ENCODE data around the gene SAMD3.
"Not testable (repeated sequence)": the region's sequence is repeated elsewhere in the genome, so short reads cannot be mapped to it uniquely, and the experiment has no call there.

The SAMD3 gene

DNA sequence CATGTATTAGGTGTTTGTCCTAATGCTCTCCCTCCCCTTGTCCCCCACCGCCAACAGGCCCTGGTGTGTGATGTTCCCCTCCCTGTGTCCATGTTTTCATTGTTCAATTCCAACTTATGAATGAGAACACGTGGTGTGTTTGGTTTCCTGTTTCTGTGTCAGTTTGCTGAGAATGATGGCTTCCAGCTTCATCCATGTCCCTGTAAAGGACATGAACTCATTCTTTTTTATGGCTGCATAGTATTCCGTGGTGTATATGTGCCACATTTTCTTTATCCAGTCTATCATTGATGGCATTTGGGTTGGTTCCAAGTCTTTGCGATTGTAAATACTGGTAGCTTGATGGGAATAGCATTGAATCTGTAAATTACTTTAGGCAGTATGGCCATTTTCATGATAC, 52.6 kb downstream of the SAMD3 start:
- not testable (repeated sequence) for DNase-seq

DNA sequence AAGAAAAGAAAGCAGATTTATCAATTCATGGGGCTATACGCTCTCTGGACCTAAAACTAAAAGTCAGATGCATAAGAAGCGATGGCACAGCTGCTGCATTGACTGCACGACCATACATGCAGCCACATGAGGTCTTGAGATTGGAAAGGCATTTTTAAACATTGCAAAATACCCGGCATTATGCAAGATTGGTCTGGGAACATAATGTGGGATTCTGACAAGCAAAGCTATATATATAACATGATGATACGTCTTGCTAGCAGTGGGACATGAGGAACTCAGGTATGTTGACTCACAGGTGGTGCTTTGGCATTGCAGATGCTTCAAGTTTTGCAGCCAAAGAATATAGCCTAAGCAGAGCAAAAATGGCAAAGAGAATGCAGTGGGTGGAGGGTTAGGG, 55.1 kb downstream of the SAMD3 start:
- no peak for DNase-seq

GRCh38 chr6:130164251-130164650, 58.5 kb downstream of the SAMD3 start:
- DNase-seq: no peak

DNA sequence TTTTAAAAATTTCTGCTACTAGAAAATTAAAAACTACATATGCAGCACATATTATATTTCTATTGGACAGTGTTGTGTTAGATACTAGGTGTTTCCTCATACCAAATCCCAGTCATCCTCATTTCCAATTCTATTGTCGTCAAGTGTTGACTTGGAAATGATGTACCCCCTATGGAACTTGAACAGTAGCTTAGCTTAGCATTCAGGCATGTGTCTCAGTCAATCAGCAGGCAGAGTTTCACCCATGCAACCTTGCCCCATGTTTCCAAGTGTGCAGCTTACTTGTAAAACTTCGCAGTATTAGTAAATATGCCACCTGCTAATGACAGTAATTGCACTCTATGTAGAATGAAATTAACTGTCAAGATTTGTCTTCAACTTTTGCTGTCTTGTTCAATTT, 59.5 kb downstream of the SAMD3 start:
- DNase-seq: no peak

GRCh38 chr6:130162421-130162820, 60.3 kb downstream of the SAMD3 start:
- DNase-seq: no peak

GRCh38 chr6:130161683-130162404, 60.9 kb downstream of the SAMD3 start:
- no peak for DNase-seq

- DNase-seq: no peak
Observed at GRCh38 chr6:130159956-130160355, 62.8 kb downstream of the SAMD3 start.

GRCh38 chr6:130158548-130158947, 64.2 kb downstream of the SAMD3 start:
- no peak for DNase-seq

DNA sequence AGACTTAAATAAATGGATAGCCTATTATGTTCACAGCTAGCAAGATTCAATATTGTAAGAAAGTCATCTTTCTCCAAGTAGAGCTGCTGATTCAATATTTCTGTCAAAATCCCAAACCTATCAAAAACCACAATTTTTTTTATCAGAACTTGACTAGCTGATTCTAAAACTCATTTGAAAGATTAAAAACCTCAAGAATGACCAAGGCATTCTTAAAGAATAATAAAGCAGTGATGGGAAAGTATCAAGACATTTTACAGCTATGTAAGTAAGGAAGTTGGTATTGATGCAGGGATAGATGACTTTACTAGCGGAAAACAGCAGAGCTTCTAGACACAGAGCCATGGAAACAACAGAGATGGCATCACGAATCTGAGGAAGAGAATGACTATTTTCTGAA, 64.7 kb downstream of the SAMD3 start:
- DNase-seq: no peak

GRCh38 chr6:130156908-130157307, 65.8 kb downstream of the SAMD3 start:
- DNase-seq: no peak

- no peak for DNase-seq
Observed at GRCh38 chr6:130152908-130153510, 69.7 kb downstream of the SAMD3 start.

DNA sequence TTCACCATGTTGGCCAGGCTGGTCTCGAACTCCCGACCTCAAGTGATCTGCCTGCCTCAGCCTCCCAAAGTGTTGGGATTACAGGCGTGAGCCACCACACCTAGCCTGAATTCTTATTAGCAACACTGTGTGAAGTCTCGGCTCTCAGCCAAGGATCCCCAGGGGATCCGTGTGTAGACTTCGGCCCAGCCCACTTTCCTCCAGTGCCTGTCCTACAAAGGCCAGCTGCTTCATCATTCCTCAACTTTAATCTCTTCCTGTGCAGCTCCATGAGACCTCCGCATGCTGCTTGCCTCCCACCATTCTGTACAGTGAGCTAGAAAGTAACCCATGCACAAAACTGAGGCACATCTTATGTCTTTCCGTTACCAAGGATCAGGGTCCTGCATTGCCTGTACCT, 71.8 kb downstream of the SAMD3 start:
- no peak for DNase-seq

DNA sequence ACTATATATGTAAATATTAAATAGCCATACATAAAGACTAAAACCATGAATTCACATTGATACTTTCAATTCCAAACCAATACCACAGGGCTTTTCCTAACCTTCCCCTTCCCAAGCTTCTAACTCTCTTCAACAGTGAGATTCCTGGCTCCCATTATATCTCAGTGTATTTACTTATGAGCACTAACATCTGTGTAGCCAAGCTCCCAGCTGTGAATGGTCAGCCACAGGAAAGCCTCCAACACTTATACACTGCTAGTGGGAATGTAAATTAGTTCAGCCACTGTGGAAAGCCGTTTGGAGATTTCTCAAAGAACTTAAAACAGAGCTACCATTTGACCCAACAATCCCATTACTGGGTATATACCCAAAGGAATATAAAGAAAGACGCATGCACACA, 73.7 kb downstream of the SAMD3 start:
- not testable (repeated sequence) for DNase-seq

GRCh38 chr6:130148181-130148580, 74.6 kb downstream of the SAMD3 start:
- DNase-seq: no peak

GRCh38 chr6:130147111-130147510, 75.6 kb downstream of the SAMD3 start:
- DNase-seq: no peak

GRCh38 chr6:130143709-130144108, 79.0 kb downstream of the SAMD3 start:
- DNase-seq: peak; percentile 62

GRCh38 chr6:130140084-130140483, 82.7 kb downstream of the SAMD3 start:
- DNase-seq: no peak

DNA sequence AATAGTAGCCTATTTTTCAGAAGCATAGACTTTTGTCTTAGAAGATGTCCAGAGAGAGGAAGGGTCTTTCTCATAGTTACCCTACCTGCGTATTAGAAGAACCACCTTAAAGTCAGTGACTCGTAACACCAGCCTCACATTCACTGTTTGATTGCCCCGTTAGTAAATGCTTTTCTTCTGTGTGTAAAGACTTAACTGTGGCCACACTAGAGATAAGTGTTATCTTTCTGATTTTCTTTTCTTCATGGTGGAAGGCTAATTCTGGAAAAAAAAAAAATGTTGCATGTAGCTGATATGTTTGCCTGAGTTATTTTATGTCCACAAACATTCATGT, 83.9 kb downstream of the SAMD3 start:
- DNase-seq: no peak

DNA sequence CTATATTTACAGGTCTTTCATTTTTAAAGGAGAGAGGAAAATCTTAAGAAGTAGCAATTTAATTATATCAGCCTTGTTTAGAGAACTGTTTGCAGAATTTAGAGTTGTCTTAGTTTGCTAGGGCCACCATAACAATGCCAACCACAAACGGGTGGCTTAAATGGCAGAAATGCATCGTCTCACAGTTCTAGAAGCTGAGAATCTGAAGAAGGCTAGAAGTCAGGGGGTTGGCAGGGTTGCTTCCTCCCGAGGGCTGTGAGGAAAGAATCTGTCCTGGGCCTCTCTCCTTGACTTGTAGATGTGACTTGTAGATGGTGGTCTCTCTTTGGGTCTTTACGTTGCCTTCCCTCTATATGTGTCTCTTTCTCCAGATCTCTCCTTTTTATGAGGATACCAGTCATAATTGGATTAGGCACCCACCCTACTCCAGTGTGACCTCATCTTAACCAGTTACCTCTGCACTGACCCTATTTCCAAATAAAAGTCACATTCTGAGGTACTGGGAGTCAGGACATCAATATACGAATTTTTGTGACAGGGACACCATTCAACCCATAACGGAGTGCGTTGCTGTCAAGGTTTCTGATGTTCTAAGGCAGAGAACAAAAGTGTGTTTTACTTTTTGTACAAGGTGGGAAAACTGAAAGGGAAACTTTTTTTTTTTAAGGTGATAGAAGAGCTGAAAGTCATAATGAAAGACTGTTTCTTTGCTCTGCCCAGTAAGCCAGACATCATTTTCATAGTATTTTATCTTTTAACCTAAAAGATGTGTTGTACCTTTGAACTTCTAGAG, 84.4 kb downstream of the SAMD3 start:
- no peak for DNase-seq

DNA sequence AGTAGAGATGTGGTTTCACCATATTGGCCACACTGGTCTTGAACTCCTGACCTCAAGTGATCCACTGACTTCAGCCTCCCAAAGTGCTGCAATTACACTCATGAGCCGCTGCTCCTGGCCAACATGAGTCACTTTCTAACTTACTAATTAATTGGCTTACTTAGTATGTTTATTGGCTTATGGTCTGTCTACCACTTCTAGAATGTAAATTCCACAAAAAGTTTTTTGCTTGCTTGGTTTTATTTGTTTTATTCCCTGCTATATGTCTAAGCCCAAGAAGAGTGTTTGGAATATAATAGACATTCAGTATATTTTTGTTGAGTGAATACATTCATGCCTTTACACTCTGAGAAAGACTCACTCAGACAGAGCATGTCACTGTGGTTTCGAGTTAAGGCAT, 86.0 kb downstream of the SAMD3 start:
- no peak for DNase-seq

DNA sequence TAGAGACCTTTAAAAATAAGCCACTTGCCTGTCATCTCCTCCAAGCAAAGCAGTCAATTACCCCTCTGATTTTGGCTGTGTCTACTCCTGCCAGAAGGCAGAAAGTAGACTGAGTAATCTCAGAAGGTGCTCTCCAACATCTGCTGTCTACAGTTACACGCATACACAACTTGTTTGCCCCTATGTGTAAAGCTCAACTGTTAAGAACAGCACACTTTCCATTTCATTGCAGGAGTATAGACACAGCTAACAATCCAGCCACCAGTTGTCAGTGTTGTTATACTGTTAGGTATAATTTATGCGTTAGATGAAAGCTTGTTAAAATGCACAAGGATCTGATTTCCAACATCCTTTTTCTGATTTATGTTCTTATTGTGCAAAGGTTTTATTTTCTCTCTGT, 88.2 kb downstream of the SAMD3 start:
- DNase-seq: no peak

DNA sequence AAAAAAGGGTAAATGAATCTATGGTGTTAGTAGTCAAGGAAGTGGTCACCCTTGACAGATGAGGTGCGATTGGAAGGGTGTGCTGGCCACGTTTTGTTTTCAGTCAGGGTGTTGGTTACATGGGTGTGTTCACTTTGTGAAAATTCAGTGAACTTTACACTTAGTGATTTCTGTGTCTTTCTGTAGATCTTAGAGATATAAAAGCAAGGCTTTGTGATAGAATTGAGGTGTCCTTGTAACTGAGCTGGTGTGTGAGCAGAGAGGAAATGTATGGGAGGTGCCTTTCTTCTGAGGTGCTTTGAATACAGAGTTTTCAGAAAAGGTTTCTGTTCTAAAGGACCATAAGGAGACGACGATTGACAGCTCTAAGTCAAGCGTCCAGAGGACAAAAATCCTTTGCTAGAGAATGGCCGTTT, 90.5 kb downstream of the SAMD3 start:
- no peak for DNase-seq

DNA sequence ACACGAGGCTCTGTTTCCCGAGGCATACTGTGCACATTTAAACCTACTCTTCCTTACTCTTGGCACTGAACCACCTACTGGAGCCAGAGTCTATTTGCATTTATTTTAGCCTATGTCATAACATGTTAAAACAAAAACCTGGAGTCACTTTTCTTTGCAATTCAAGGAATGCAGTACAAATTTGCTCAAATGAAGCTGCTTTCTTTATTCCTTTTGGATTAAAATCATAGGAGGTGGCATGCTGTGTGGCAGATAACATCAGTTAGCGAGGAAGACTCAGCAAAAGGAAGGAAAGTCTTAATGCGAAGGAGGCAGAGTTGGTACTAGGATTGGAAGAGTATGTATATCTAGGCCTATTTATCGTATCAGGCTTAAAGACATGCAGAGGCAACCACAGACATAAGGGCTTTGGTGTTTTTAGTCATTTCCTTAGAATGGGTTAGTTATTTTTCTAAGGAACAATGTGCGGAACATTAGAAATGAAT, 92.9 kb downstream of the SAMD3 start:
- DNase-seq: no peak

DNA sequence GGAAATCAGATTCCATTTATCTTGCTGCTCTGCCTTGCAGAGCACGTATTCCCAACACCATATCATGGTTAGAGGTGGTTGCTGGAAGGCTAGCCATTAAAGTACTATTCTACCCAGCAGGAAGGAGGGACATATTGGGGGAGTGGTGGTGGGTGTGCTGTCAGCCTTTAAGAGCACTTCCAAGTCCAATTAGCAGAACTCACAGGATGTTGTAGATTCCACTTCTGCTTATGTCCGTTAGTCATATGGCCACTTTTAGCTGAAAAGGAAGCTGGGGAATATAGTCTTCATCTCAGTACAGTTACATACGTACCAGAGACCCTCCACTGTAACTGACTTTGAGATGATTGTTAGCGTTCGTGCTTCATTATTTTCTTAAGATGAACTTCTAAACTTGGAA, 94.4 kb downstream of the SAMD3 start:
- DNase-seq: no peak
